GM12878 (cell line): Measurements from ENCODE around the gene C10orf143. TPM values are rescaled to one million over a fixed set of nuclear protein-coding genes. Genes with fewer than 3 reads are reported as not detected.

Source experiments
- ATAC-seq: fragments of 200-7000 bp; cut with Tn5 transposase; 3 replicates; pipeline ENCODE4 v1.9.1; 2020; ENCODE audit warnings: mild to moderate bottlenecking, moderate library complexity
- BruUV-seq: library from RNA; stranded (reverse); fragments of 400-500 nt; replicated peaks from 2 replicates; lab custom pipeline; 2021; lab: Mats Ljungman, UMichigan
- CTCF ChIA-PET: fragments of 300-600 bp; sonication (Branson Sonifier 250); formaldehyde crosslinking; extraction: SDS; loops from one replicate; lab custom pipeline; 2021; ENCODE audit warnings: inconsistent platforms; lab: Yijun Ruan, JAX
- POLR2A ChIA-PET: fragments of 350-600 bp; formaldehyde crosslinking; extraction: SDS; loops from one replicate; lab custom pipeline; 2021; ENCODE audit warnings: inconsistent platforms; lab: Charles Lee
- RAD21 ChIA-PET: fragments of 300-600 bp; sonication (Branson Sonifier 250); formaldehyde crosslinking; loops from one replicate; lab custom pipeline; 2023; ENCODE audit warnings: antibody characterized with exemption; ENCODE audit not compliant: unreplicated experiment; lab: Charles Lee
- SMC1A ChIA-PET: fragments of 300-600 bp; sonication (Branson Sonifier 250); formaldehyde crosslinking; loops from one replicate; lab custom pipeline; 2023; ENCODE audit not compliant: unreplicated experiment, uncharacterized antibody; lab: Charles Lee
- DNase-seq: peaks from one replicate; pipeline ENCODE4 v3.0.0-alpha.2; 2011; ENCODE audit warnings: low read depth, low spot score
- FAIRE-seq: peaks from 3 replicates; lab custom pipeline; 2011; peaks lifted over from hg19 to GRCh38; lab: Jason Lieb, UNC
- H2AFZ ChIP-seq: 2 replicates; pipeline ENCODE4 v1.6.0; 2011; ENCODE audit warnings: low read depth, low read length, control low read depth; ENCODE audit not compliant: control insufficient read depth
- H3K27ac ChIP-seq: 2 replicates; pipeline ENCODE4 v1.5.1; 2011; ENCODE audit warnings: control low read depth; ENCODE audit not compliant: control insufficient read depth, insufficient read depth
- H3K27me3 ChIP-seq, 2 experiments: replicated peaks in 1 of 2; 2 replicates each; pipeline versions ENCODE4 v1.6.0 to v1.6.1; 2011; ENCODE audit warnings: low read length in 1 of 2; ENCODE audit not compliant: control insufficient read depth in 2 of 2, insufficient read depth in 2 of 2
- H3K36me3 ChIP-seq, 2 experiments: 2 replicates each; pipeline ENCODE4 v1.5.1; 2011; ENCODE audit warnings: low read length in 1 of 2; ENCODE audit not compliant: control insufficient read depth in 2 of 2, insufficient read depth in 2 of 2
- H3K4me1 ChIP-seq: 2 replicates; pipeline ENCODE4 v1.6.1; 2011; ENCODE audit warnings: mild to moderate bottlenecking, low read length, moderate library complexity, mixed read lengths; ENCODE audit not compliant: control insufficient read depth, insufficient read depth
- H3K4me2 ChIP-seq: 2 replicates; pipeline ENCODE4 v1.6.0; 2011; ENCODE audit warnings: control low read depth; ENCODE audit not compliant: control insufficient read depth, insufficient read depth
- H3K4me3 ChIP-seq: fragments of 200-600 bp; sonication (generic); 2 replicates; pipeline ENCODE4 v1.5.1; 2016
- H3K79me2 ChIP-seq: 2 replicates; pipeline ENCODE4 v1.6.0; 2011; ENCODE audit warnings: low read length; ENCODE audit not compliant: control insufficient read depth, insufficient read depth
- H3K9ac ChIP-seq: 2 replicates; pipeline ENCODE4 v1.8.0; 2011; ENCODE audit warnings: low read length, control low read depth, mixed read lengths; ENCODE audit not compliant: control insufficient read depth, insufficient read depth
- H3K9me3 ChIP-seq: replicated peaks from 3 replicates; pipeline ENCODE4 v1.5.1; 2011; ENCODE audit warnings: mild to moderate bottlenecking, low read length; ENCODE audit not compliant: control insufficient read depth, insufficient read depth
- H4K20me1 ChIP-seq: 2 replicates; pipeline ENCODE4 v1.6.0; 2011; ENCODE audit not compliant: control insufficient read depth, insufficient read depth
- ATF3 ChIP-seq: IDR thresholded peaks from 2 replicates; pipeline ENCODE4 v1.6.1; 2011; ENCODE audit warnings: low read depth, mild to moderate bottlenecking, low read length, moderate library complexity, borderline replicate concordance; ENCODE audit errors: extremely low read depth
- CHD1 ChIP-seq: IDR thresholded peaks from 2 replicates; pipeline ENCODE4 v1.6.1; 2012; ENCODE audit warnings: low read depth, low read length, improper control_type of control experiment
- KLF5 ChIP-seq: fragments of 450-650 bp; IDR thresholded peaks from 2 replicates; pipeline ENCODE4 v1.6.1; 2014; ENCODE audit warnings: mild to moderate bottlenecking; ENCODE audit not compliant: partially characterized antibody
- NFYB ChIP-seq: IDR thresholded peaks from 2 replicates; pipeline ENCODE4 v1.6.1; 2011; ENCODE audit warnings: low read depth, mild to moderate bottlenecking, low read length, improper control_type of control experiment, moderate library complexity; ENCODE audit not compliant: insufficient read depth
- POLR2A ChIP-seq: IDR thresholded peaks from 2 replicates; pipeline ENCODE4 v1.6.1; 2011; ENCODE audit warnings: low read depth, mild to moderate bottlenecking, low read length
- RELA ChIP-seq: fragments of 450-650 bp; IDR thresholded peaks from 2 replicates; pipeline ENCODE4 v1.8.0; 2014; ENCODE audit warnings: borderline replicate concordance; ENCODE audit not compliant: partially characterized antibody
- SIN3A ChIP-seq: IDR thresholded peaks from 2 replicates; pipeline ENCODE4 v1.6.1; 2012; ENCODE audit warnings: low read depth, low read length, improper control_type of control experiment
- SPI1 ChIP-seq: IDR thresholded peaks from 2 replicates; pipeline ENCODE4 v1.6.1; 2011; ENCODE audit warnings: low read depth, mild to moderate bottlenecking, low read length, moderate library complexity, borderline replicate concordance; ENCODE audit not compliant: insufficient read depth
- SUZ12 ChIP-seq: fragments of 200-600 bp; sonication (generic); IDR thresholded peaks from one replicate; pipeline ENCODE4 v1.6.1; 2018; ENCODE audit warnings: antibody characterized with exemption, mild to moderate bottlenecking; ENCODE audit not compliant: unreplicated experiment
- WRNIP1 ChIP-seq: IDR thresholded peaks from 2 replicates; pipeline ENCODE4 v1.6.1; 2011; ENCODE audit warnings: low read depth, low read length, improper control_type of control experiment, borderline replicate concordance
- ZNF592 ChIP-seq: fragments of 450-650 bp; IDR thresholded peaks from 2 replicates; pipeline ENCODE4 v1.6.1; 2017; ENCODE audit warnings: mild to moderate bottlenecking, moderate library complexity
- WGBS: methylation state at CpG from one replicate; pipeline ENCODE4 v1.1.6; 2016; ENCODE audit warnings: low lambda C conversion rate; ENCODE audit not compliant: insufficient replicate concordance, insufficient coverage; ENCODE audit errors: missing lambda C conversion rate; 5-methylcytosine and 5-hydroxymethylcytosine counted together
- in situ Hi-C: fragments of 300-500 bp; cut with MboI; formaldehyde crosslinking; loops from 9 replicates; pipeline ENCODE4 v1.14.3; 2018; ENCODE audit warnings: mixed read lengths
- intact Hi-C: fragments of 100-400 bp; cut with micrococcal nuclease; formaldehyde crosslinking; loops from one replicate; pipeline ENCODE4 v1.14.2; 2022; ENCODE audit not compliant: unreplicated experiment
- polyA plus RNA-seq, 11 experiments: library from polyadenylated mRNA; depleted of rRNA in 4 of 11; unstranded in 6 of 11; stranded (reverse) in 5 of 11; fragments of >200 nt; fragmentation: Nextera tagmentation in 4 of 11; fragmentation: Illumina TruSeq in 1 of 11; extraction: Ambion mirVana in 4 of 11; extraction: Trizol in 1 of 11; gene quantifications; 1 replicate in 1 of 11; 2 replicates in 10 of 11; pipeline versions ENCODE4 v1.2.1 to v1.2.3, GENCODE V29; 2011 to 2016; ENCODE audit warnings: inconsistent platforms in 2 of 11, missing spikeins in 2 of 11, low read depth in 1 of 11
- total RNA-seq, 4 experiments: library from RNA; depleted of rRNA in 3 of 4; stranded (reverse); fragments of >200 nt in 3 of 4; fragmentation: Illumina TruSeq in 1 of 4; extraction: Trizol in 1 of 4; gene quantifications; 2 replicates each; pipeline versions ENCODE4 v1.2.1 to v1.2.3, GENCODE V29; 2013 to 2021

The C10orf143 gene
- total and polyA plus RNA-seq, 10 of the 15 experiments (the other 5 are each of a cell fraction or from before 2014, with no cell fraction given) = 0.64 to 7.9 (median 2.6) TPM

GRCh38 chr10:130049244-130049643 is 61.4 kb downstream of the C10orf143 start (continued):
- no peak for TF ChIP-seq ZNF592
- TF ChIP-seq, all 136 proteins: peak for 0

- H3K27ac ChIP-seq = no peak overlapping the region
- DNase-seq (no peak), FAIRE-seq (no peak), ATAC-seq (no peak)
- no peak overlapping the region for H3K9ac ChIP-seq
- TF ChIP-seq POLR2A = no peak
- TF ChIP-seq SUZ12 = no peak
- no peak for TF ChIP-seq WRNIP1
- TF ChIP-seq SPI1 = no peak
- no peak for TF ChIP-seq KLF5
- no peak for TF ChIP-seq NFYB
- TF ChIP-seq CHD1 = no peak
- TF ChIP-seq RELA = no peak
- no peak for TF ChIP-seq SIN3A
- TF ChIP-seq ATF3 = no peak
- ChIA-PET POLR2A (no interaction called here), SMC1A (no interaction called here), RAD21 (no interaction called here), CTCF (no interaction called here)
- no peak overlapping the region for H2AFZ ChIP-seq
- no peaks in the 10 kb centered on the region for H3K79me2 ChIP-seq
- WGBS = 14% methylated on average over 3 of the region's 3 CpGs
- intact Hi-C loops = no loop called here
- no peaks in the 10 kb centered on the region for H3K4me1 ChIP-seq
- no peak overlapping the region for H3K4me2 ChIP-seq
- H3K27me3 ChIP-seq = no peaks in the 10 kb centered on the region
- no peak overlapping the region for H3K4me3 ChIP-seq
- H3K9me3 ChIP-seq = no peaks in the 10 kb centered on the region
- H4K20me1 ChIP-seq = no peaks in the 10 kb centered on the region
- in situ Hi-C loops = no loop called here
- no peaks in the 10 kb centered on the region for H3K36me3 ChIP-seq
- no TSS peak for BruUV-seq
These were observed 62.5 kb downstream of the C10orf143 start for GRCh38 chr10:130048081-130048480.
